CD4-positive, alpha-beta T cell (primary cell): ENCODE data around the gene TBC1D24. TPM values are rescaled to one million over a fixed set of nuclear protein-coding genes. Genes with fewer than 3 reads are reported as not detected.

Experiments
- ATAC-seq: fragments of 200-7000 bp; cut with Tn5 transposase; one replicate; pipeline ENCODE4 v1.10.0; 2022; ENCODE audit warnings: mild to moderate bottlenecking; ENCODE audit not compliant: poor library complexity
- CTCF ChIA-PET: fragments of 350-600 bp; sonication (Branson Sonifier 250); formaldehyde crosslinking; loops from one replicate; lab custom pipeline; 2021; ENCODE audit warnings: antibody characterized with exemption, inconsistent platforms; lab: Charles Lee
- POLR2A ChIA-PET: fragments of 350-600 bp; sonication (Branson Sonifier 250); formaldehyde crosslinking; loops from one replicate; lab custom pipeline; 2021; ENCODE audit warnings: antibody characterized with exemption, inconsistent platforms; lab: Charles Lee
- DNase-seq, 14 experiments: peaks; one replicate each; pipeline ENCODE4 v3.0.0-alpha.2; 2013 to 2020; ENCODE audit warnings: mixed read lengths in 2 of 14
- H3K27ac ChIP-seq, 2 donors: one replicate each; pipeline versions ENCODE4 v1.5.1 to v1.7.0; 2013; ENCODE audit warnings: low read length in 2 of 2, low read depth in 1 of 2, mild to moderate bottlenecking in 1 of 2
- H3K27me3 ChIP-seq, 2 experiments: 1 replicate in 1 of 2; 2 replicates in 1 of 2; pipeline versions ENCODE4 v1.6.1 to v1.7.0; 2013; ENCODE audit warnings: low read length in 2 of 2, control low read depth in 1 of 2, mild to moderate bottlenecking in 1 of 2, moderate library complexity in 1 of 2; ENCODE audit not compliant: insufficient read depth in 2 of 2, control insufficient read depth in 1 of 2
- H3K36me3 ChIP-seq: one replicate; pipeline ENCODE4 v1.6.1; 2013; ENCODE audit warnings: low read length, control low read depth; ENCODE audit not compliant: insufficient read depth
- H3K4me1 ChIP-seq: one replicate; pipeline ENCODE4 v1.6.1; 2013; ENCODE audit warnings: low read length, control low read depth; ENCODE audit not compliant: insufficient read depth
- H3K4me3 ChIP-seq: one replicate; pipeline ENCODE4 v1.5.1; 2013; ENCODE audit warnings: mild to moderate bottlenecking, low read length, moderate library complexity
- H3K9me3 ChIP-seq, 2 experiments: 1 replicate in 1 of 2; 2 replicates in 1 of 2; pipeline versions ENCODE4 v1.6.1 to v1.7.0; 2013; ENCODE audit warnings: low read length in 2 of 2, mild to moderate bottlenecking in 2 of 2, control low read depth in 1 of 2, moderate library complexity in 1 of 2; ENCODE audit not compliant: control insufficient read depth in 1 of 2, insufficient read depth in 1 of 2
- H3K27ac Mint-ChIP-seq: one replicate; pipeline ENCODE4 v1.8.0; 2020; ENCODE audit warnings: mixed read lengths
- H3K27me3 Mint-ChIP-seq: one replicate; pipeline ENCODE4 v1.8.0; 2021; ENCODE audit warnings: mixed read lengths
- H3K36me3 Mint-ChIP-seq: one replicate; pipeline ENCODE4 v1.8.0; 2021; ENCODE audit warnings: low read depth, mixed read lengths
- H3K4me1 Mint-ChIP-seq: one replicate; pipeline ENCODE4 v1.8.0; 2021; ENCODE audit warnings: low read depth, mixed read lengths
- H3K4me3 Mint-ChIP-seq: one replicate; pipeline ENCODE4 v1.8.0; 2020; ENCODE audit warnings: mild to moderate bottlenecking, mixed read lengths
- H3K9me3 Mint-ChIP-seq: one replicate; pipeline ENCODE4 v1.8.0; 2020; ENCODE audit warnings: mixed read lengths
- CTCF ChIP-seq: fragments of 200-600 bp; IDR thresholded peaks from one replicate; pipeline ENCODE4 v1.8.0; 2022; ENCODE audit warnings: antibody characterized with exemption, mild to moderate bottlenecking
- intact Hi-C, 2 experiments: fragments of 100-400 bp; cut with DNase I in 1 of 2; cut with micrococcal nuclease in 1 of 2; formaldehyde crosslinking; loops; one replicate each; pipeline versions ENCODE4 v1.15.1 to v1.9.0; 2023 to 2025; cut with DNase I, micrococcal nuclease
- total RNA-seq, 174 experiments: library from RNA in 2 of 174; stranded (reverse) in 2 of 174; gene quantifications; one replicate each; pipeline ENCODE4 v1.2.3 and lab custom pipeline; 2021 to 2026

TBC1D24 gene
- total RNA-seq, 2 experiments from 2014 or later: 1.2 to 2.1 TPM

GRCh38 chr16:2518823-2519710, 44.1 kb downstream of the TBC1D24 start:
- DNase-seq: peak in 1 of 14 experiments; percentile 57
- peaks cover 78% of the 10 kb centered on the region for H3K36me3 Mint-ChIP-seq
- H3K4me1 Mint-ChIP-seq: peaks cover 73% of the 10 kb centered on the region
- peaks cover 71% of the 10 kb centered on the region for H3K4me1 ChIP-seq
- no peak for ATAC-seq
- peak overlapping the region; percentile 100 for H3K27ac Mint-ChIP-seq
- peaks cover 29% of the 10 kb centered on the region for H3K36me3 ChIP-seq
- no peaks in the 10 kb centered on the region for H3K9me3 Mint-ChIP-seq
- peaks cover 6% of the 10 kb centered on the region for H3K27me3 Mint-ChIP-seq
- no peak overlapping the region for H3K4me3 ChIP-seq
- peak overlapping the region; percentile 90 for H3K4me3 Mint-ChIP-seq
- TF ChIP-seq CTCF: no peak
- CTCF ChIA-PET: no interaction called here
- POLR2A ChIA-PET: interaction anchor here (1.1 to 4.0 kb wide), 6 partner anchors 13 to 692 kb away, joined by 3 to 135 read pairs (median 8); partner anchors contain the start of genes CEMP1, KCTD5 and PDPK1
- no peaks in the 10 kb centered on the region for H3K9me3 ChIP-seq
- intact Hi-C loops: no loop called here
- peak overlapping the region; percentile 44 to 59 for H3K27ac ChIP-seq
- H3K27me3 ChIP-seq: no peaks in the 10 kb centered on the region

GRCh38 chr16:2519711-2520080, 44.8 kb downstream of the TBC1D24 start:
- Mint-ChIP-seq H3K27me3 (peaks cover 6% of the 10 kb centered on the region), H3K27ac (peak overlapping the region; percentile 100), H3K9me3 (no peaks in the 10 kb centered on the region), H3K4me3 (peak overlapping the region; percentile 90), H3K4me1 (peaks cover 76% of the 10 kb centered on the region), H3K36me3 (peaks cover 81% of the 10 kb centered on the region)
- intact Hi-C loops: loop anchor here (1.0 to 2.0 kb wide), 2 partner anchors 13 to 17 kb away; no protein-coding TSS in a partner anchor
- Histone ChIP-seq H3K4me1 (peaks cover 69% of the 10 kb centered on the region), H3K9me3 (no peaks in the 10 kb centered on the region), H3K36me3 (peaks cover 35% of the 10 kb centered on the region), H3K27me3 (no peaks in the 10 kb centered on the region), H3K4me3 (peak overlapping the region; percentile 22), H3K27ac (peak overlapping the region; percentile 44 to 59)
- DNase-seq (peak in 1 of 14 experiments; percentile 56), ATAC-seq (no peak)
- CTCF ChIA-PET: interaction anchor here (0.6 to 1.6 kb wide), 3 partner anchors 11 to 179 kb away, joined by 3 to 5 read pairs (median 4); partner anchors contain the start of genes ABCA3, CEMP1 and PDPK1
- no peak for TF ChIP-seq CTCF
- POLR2A ChIA-PET: interaction anchor here (0.5 to 4.0 kb wide), 13 partner anchors 12 to 692 kb away, joined by 3 to 135 read pairs (median 4); partner anchors contain the start of genes CCNF, CEMP1, ECI1 and KCTD5

GRCh38 chr16:2520097-2520783, 45.3 kb downstream of the TBC1D24 start, which contains the start of gene AMDHD2:
Gene AMDHD2, plus strand, starts transcription at chr16:2520371. Its CDS starts 88 bp downstream, at chr16:2520459.
- Histone ChIP-seq H3K9me3 (no peaks in the 10 kb centered on the region), H3K36me3 (peaks cover 40% of the 10 kb centered on the region), H3K27me3 (no peaks in the 10 kb centered on the region), H3K4me1 (peaks cover 63% of the 10 kb centered on the region), H3K4me3 (peak within 1 kb of the TSS; percentile 67), H3K27ac (peak within 1 kb of the TSS; percentile 68 to 79)
- ChIA-PET POLR2A (interaction anchor here (0.5 to 4.0 kb wide), 16 partner anchors 12 to 693 kb away, joined by 3 to 135 read pairs (median 4); partner anchors contain the start of genes CCNF, CEMP1, ECI1 and KCTD5), CTCF (interaction anchor here (0.6 to 1.6 kb wide), 3 partner anchors 11 to 180 kb away, joined by 3 to 5 read pairs (median 4); partner anchors contain the start of genes ABCA3, CEMP1 and PDPK1)
- Mint-ChIP-seq H3K27ac (peak within 1 kb of the TSS; percentile 100), H3K27me3 (peaks cover 6% of the 10 kb centered on the region), H3K9me3 (no peaks in the 10 kb centered on the region), H3K4me3 (peak within 1 kb of the TSS; percentile 98), H3K36me3 (peaks cover 80% of the 10 kb centered on the region), H3K4me1 (peaks cover 71% of the 10 kb centered on the region)
- DNase-seq (peak; percentile 80 to 97 (median 88)), ATAC-seq (peak; percentile 69)
- intact Hi-C loops: loop anchor here (1.0 to 2.0 kb wide), 2 partner anchors 12 to 17 kb away; no protein-coding TSS in a partner anchor
- no peak for TF ChIP-seq CTCF
